ENCODE results near the gene PRPF39.

- no peak for TF ChIP-seq EZH2 (IDR thresholded peaks at IDR 0.05; ENCODE audit: insufficient read depth, poor library complexity, severe bottlenecking)
- TF ChIP-seq EZH2phosphoT487 (IDR thresholded peaks at IDR 0.05; ENCODE audit: insufficient read depth, low read depth): no peak
Measured at GRCh38 chr14:45070215-45070614, 13.7 kb upstream of the PRPF39 start.
